Thymus (tissue), 11 donors: ENCODE data around the gene DNAJC8. TPM values are rescaled to one million over a fixed set of nuclear protein-coding genes. Genes with fewer than 3 reads are reported as not detected.

Experiments
- DNase-seq, 9 donors: peaks; one replicate each; pipeline ENCODE4 v3.0.0-alpha.2; 2013; ENCODE audit warnings: low spot score in 9 of 9, low read depth in 6 of 9, missing footprints in 1 of 9
- H3K27ac ChIP-seq, 2 donors: one replicate each; pipeline ENCODE4 v1.5.1; 2013; ENCODE audit warnings: control low read depth in 1 of 2, low read depth in 1 of 2, low read length in 1 of 2, mild to moderate bottlenecking in 1 of 2, moderate library complexity in 1 of 2
- H3K27me3 ChIP-seq, 2 donors: one replicate each; pipeline ENCODE4 v1.5.1; 2013; ENCODE audit warnings: low read length in 1 of 2; ENCODE audit not compliant: control insufficient read depth in 2 of 2, insufficient read depth in 1 of 2
- H3K36me3 ChIP-seq, 2 donors: one replicate each; pipeline ENCODE4 v1.5.1; 2013; ENCODE audit warnings: low read length in 1 of 2, mild to moderate bottlenecking in 1 of 2, moderate library complexity in 1 of 2; ENCODE audit not compliant: control insufficient read depth in 2 of 2, insufficient read depth in 2 of 2
- H3K4me1 ChIP-seq, 2 donors: one replicate each; pipeline ENCODE4 v1.5.1; 2013; ENCODE audit warnings: low read length in 2 of 2; ENCODE audit not compliant: control insufficient read depth in 2 of 2, insufficient read depth in 2 of 2
- H3K4me3 ChIP-seq, 2 donors: one replicate each; pipeline ENCODE4 v1.5.1; 2013; ENCODE audit warnings: low read length in 2 of 2, control low read depth in 1 of 2, mild to moderate bottlenecking in 1 of 2
- H3K9me3 ChIP-seq, 2 donors: one replicate each; pipeline ENCODE4 v1.5.1; 2013; ENCODE audit warnings: low read length in 1 of 2, mild to moderate bottlenecking in 1 of 2; ENCODE audit not compliant: control insufficient read depth in 2 of 2, insufficient read depth in 1 of 2
- WGBS: extraction: QIAGEN DNeasy Blood & Tissue Kit; methylation state at CpG from one replicate; pipeline ENCODE4 v1.1.7; 2013; 5-methylcytosine and 5-hydroxymethylcytosine counted together
- polyA plus RNA-seq: library from polyadenylated mRNA; stranded (reverse); fragments of 200-250 nt; gene quantifications from one replicate; pipeline ENCODE4 v1.2.3, GENCODE V29; 2013
- total RNA-seq: library from RNA; stranded (reverse); fragments of 120-200 nt; gene quantifications from one replicate; pipeline ENCODE4 v1.2.4, GENCODE V29; 2013
- donor health status: healthy.

DNAJC8 gene
- total and polyA plus RNA-seq, 2 donors: 104 to 146 TPM

DNA sequence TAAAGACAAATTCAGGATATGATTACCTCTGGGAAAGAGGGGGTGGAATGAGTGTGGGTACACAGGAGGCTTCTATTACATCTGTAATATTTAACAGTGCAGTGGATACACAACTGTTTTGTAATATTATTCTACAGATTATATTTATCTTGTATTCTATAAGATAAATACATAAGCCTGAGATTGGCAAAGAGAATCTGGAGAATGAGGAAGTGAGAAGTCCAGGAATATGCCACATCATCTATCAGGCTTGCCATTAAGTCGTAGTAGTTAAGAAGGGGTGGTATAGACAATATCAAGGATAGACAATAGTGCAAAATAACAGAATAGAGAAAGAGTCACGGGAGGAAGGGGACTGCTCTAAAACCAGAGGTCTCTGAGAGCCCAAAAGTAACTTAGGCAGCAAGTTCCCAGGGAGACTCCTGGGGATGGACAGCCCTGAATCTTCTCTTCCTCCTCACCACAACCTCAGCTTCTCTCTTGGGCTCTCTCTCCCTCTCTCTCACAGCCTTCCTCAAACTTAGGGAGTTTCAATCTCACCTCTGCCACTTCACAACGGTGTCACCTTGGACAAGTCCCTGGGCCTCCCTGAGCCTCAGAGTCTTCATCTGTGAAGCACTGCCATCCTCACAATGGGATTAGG, 42.4 kb downstream of the DNAJC8 start:
- WGBS: 72% methylated on average over 3 of the region's 3 CpGs
- no peak overlapping the region for H3K4me3 ChIP-seq
- H3K4me1 ChIP-seq: no peaks in the 10 kb centered on the region
- no peaks in the 10 kb centered on the region for H3K27me3 ChIP-seq
- peaks cover 0 to 8% of the 10 kb centered on the region in 2 donors for H3K36me3 ChIP-seq
- no peak overlapping the region for H3K27ac ChIP-seq
- no peaks in the 10 kb centered on the region for H3K9me3 ChIP-seq
- no peak for DNase-seq

DNA sequence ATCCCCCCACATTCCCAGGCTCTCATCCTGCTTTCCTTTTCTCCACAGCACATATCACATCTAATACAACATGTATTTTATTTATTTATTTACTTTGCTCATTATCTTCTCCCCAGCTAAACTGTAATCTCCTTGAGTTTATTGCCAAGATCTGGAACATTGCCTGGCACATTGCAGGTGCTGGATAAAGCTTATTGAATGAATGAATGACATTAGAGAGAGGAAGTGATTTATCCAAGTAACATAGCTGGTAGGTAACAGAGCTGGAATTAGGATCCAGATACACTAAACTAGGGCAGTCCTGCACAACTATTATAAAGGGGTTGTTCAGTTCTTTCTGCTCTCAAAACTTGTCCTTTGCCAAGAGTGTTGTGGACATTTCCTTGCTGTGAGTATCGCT, 47.8 kb downstream of the DNAJC8 start:
- H3K36me3 ChIP-seq: no peaks in the 10 kb centered on the region
- no peaks in the 10 kb centered on the region for H3K4me1 ChIP-seq
- DNase-seq: no peak
- H3K27ac ChIP-seq: no peak overlapping the region
- WGBS: 99% methylated on average over 1 of the region's 1 CpG
- no peaks in the 10 kb centered on the region for H3K27me3 ChIP-seq
- H3K9me3 ChIP-seq: no peaks in the 10 kb centered on the region
- H3K4me3 ChIP-seq: no peak overlapping the region

DNA sequence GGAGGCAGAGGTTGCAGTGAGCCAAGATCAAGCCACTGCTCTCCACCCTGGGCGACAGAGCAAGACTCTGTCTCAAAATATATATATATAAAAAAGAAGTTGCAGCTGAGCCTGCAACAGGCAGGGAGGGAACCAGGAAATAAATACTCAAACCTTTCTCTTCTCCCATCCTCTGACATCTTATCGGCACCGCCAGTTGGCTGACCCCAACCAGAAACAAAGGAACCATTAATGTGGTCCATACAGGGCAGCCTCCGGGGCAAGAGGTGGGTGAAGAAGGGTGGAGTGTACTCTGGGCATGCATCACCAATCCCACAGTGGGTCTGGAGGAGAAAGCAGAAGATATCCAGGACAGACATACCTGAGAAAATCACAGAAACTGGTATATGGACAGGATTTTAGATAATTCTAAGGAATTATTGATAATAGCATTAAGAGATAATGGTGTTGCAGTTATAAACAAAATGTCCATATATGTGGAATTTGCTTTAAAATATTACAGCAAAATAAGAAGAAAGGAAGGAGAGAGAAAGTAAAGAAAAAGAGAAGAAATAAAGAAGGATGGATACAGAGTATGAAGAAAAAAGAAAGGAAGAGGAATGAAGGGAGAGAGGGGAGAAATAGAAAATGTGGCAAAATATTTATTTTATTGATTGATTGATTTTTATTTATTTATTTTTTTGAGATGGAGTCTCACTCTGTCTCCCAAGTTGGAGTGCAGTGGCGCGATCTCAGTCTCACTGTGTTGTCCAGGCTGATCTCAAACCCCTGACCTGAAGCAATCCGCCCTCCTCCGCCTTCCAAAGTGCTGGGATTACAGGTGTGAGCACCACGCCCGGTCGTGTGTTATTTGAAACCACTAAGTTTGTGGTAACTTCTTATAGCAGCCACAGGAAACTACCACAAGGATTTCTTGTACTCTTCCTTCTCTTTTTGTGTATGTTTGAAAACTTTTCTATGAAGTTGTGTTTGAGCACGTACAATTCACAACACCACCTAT, 52.2 kb downstream of the DNAJC8 start:
- Histone ChIP-seq H3K4me3 (no peak overlapping the region), H3K4me1 (peaks cover 0 to 5% of the 10 kb centered on the region in 2 donors)
- 28% methylated on average over 12 of the region's 12 CpGs for WGBS

DNA sequence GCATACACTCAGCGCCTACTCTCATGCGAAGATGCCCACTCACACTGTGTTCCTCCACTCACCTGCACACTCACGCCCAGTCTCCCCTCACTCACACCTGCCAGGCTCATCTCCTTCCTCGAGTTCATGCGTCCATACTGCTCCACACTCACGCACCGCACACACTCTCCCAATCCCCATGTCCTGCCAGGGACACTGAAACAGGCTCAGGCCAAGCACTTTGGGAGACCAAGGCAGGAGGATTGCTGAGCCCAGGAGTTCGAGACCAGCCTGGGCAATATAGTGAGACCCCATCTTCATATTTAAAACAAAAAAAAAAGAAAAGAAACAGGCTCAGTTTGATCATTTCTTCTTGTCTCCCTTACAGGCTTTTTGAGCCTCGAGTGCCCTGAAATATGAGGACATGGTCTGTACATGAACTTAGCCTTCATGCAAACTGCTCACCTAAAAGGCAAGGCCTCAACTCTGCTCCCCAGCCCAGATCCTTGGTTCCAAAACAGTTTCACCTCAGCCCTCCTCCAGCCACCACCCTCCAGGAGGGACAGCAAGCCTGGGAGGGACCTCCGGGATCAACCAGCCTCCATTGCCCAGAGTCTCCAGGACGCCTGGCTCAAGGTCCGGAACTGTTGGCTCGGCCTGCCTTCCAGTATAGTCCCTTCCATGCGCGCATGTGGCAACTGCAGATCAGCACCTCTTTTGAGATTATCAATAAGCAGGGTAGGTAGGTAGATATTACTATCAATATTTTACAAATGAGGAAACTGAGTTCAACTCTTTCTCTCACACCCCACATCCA, 53.9 kb downstream of the DNAJC8 start:
- 97% methylated on average over 15 of the region's 15 CpGs for WGBS

More for the DNA sequence above, 52.2 kb downstream of the DNAJC8 start:
- H3K27ac ChIP-seq: no peak overlapping the region
- H3K36me3 ChIP-seq: no peaks in the 10 kb centered on the region
- H3K27me3 ChIP-seq: peaks cover 0 to 23% of the 10 kb centered on the region in 2 donors
- DNase-seq: no peak
- H3K9me3 ChIP-seq: no peaks in the 10 kb centered on the region

DNA sequence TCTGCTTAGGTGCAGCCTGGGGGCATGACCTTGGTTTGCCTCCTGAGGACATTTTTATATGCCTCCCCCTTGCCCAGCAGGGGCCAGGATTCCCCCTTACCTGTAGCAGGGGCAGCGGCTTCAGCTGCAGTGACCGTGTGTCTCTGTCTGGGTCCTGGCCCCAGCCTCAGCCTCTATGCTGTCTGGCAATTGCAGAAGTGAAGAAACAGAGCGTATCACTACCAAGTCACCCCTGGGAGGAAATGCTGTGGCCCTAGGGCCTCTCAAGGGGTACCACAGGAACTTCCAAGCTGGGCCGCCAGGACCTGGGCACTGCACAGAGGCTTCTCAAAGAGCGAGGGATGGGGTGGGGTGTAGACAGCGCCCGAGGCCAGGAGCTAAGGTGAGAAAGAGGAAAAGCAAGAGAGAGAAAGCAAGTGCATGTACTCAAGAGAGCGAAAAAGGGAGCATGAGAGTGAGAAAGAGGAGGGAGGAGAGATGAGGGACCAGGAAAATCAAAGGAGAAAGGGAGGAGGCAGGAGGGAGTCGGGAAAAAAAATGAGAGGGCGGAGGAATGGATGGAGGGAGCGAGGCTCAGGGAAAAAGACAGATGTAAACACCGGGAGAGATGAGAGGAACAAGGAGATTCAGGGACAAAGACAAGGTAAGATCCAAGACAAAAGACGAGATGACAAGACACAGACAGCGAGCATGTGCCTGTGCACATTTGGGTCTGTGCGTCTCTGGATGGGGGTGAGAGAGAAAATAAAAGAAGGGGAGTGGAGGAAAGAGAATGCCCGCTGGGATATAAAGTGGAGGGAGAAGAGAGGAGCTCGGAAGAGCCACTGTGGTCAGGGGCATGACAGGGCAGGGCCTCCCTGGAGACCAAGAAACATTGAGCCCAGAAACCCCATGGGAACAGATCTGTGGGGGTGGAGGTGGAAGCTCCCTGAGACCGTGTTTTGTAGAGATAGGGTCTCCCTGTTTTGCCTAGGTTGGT, 56.0 kb downstream of the DNAJC8 start, which contains the start of gene PTAFR:
Gene PTAFR, minus strand, starts transcription at position 199 of the 979 bp plus-strand sequence. CDS start 25,669 bp downstream, outside the sequence.
- H3K9me3 ChIP-seq: no peaks in the 10 kb centered on the region
- DNase-seq: no peak
- H3K4me1 ChIP-seq: peaks cover 4 to 26% of the 10 kb centered on the region in 2 donors
- no peak within 1 kb of the TSS for H3K4me3 ChIP-seq
- H3K27ac ChIP-seq: no peak within 1 kb of the TSS
- peaks cover 0 to 28% of the 10 kb centered on the region in 2 donors for H3K27me3 ChIP-seq
- H3K36me3 ChIP-seq: no peaks in the 10 kb centered on the region
- 57% methylated on average over 18 of the region's 18 CpGs for WGBS

More for the DNA sequence above, 53.9 kb downstream of the DNAJC8 start:
- Histone ChIP-seq H3K9me3 (no peaks in the 10 kb centered on the region), H3K36me3 (no peaks in the 10 kb centered on the region), H3K27ac (no peak overlapping the region), H3K4me1 (peaks cover 0 to 5% of the 10 kb centered on the region in 2 donors), H3K27me3 (peaks cover 0 to 25% of the 10 kb centered on the region in 2 donors), H3K4me3 (no peak overlapping the region)
- no peak for DNase-seq

DNA sequence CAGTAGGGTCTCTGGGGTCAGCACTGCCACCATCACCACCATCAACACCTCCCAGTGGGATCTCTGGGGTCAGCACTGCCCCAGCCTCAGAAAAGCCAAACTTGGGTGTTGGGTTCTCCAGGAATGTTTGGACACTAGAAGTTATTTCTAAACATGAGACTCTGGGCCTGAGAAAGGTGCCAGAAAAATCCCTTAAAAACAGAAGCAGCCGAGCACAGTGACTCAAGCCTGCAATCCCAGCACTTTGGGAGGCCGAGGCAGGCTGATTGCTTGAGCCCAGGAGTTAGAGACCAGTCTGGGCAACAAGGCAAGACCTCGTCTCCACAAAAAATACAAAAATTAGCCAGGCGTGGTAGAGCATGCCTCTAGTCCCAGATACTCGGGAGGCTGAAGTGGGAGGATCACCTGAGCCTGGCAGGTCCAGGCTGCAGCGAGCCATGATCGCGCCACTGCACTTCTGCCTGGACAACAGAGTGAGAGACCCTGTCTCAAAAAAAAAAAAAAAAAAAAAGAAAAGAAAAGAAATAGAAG, 56.8 kb downstream of the DNAJC8 start:
- Histone ChIP-seq H3K27me3 (peaks cover 0 to 31% of the 10 kb centered on the region in 2 donors), H3K4me3 (no peak overlapping the region), H3K36me3 (no peaks in the 10 kb centered on the region), H3K4me1 (peaks cover 4 to 33% of the 10 kb centered on the region in 2 donors), H3K9me3 (no peaks in the 10 kb centered on the region), H3K27ac (no peak overlapping the region)
- WGBS: 69% methylated on average over 8 of the region's 8 CpGs
- no peak for DNase-seq

DNA sequence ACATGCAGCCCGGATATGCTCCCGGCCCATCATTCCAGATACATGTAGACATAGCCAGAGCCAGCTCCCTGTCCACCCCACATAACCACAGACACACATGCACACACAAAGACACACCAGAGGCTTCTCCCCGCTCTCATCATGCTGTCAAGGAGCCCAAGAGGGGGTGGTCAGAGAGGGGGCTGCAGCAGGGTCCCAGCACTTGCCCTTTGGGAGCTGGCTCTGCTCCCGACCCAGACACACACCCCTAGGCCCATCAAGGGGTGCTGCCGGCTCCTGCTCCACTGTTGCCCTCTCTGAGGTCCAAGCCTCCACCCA, 58.9 kb downstream of the DNAJC8 start:
- no peaks in the 10 kb centered on the region for H3K36me3 ChIP-seq
- DNase-seq: no peak
- H3K4me1 ChIP-seq: peaks cover 12 to 45% of the 10 kb centered on the region in 2 donors
- peaks cover 0 to 29% of the 10 kb centered on the region in 2 donors for H3K27me3 ChIP-seq
- no peaks in the 10 kb centered on the region for H3K9me3 ChIP-seq
- 92% methylated on average over 5 of the region's 5 CpGs for WGBS
- no peak overlapping the region for H3K27ac ChIP-seq
- H3K4me3 ChIP-seq: no peak overlapping the region
